ENCODE measurements around the gene C1QTNF5. TPM values are rescaled to one million over a fixed set of nuclear protein-coding genes. Genes with fewer than 3 reads are reported as not detected.

The C1QTNF5 gene
- total and polyA plus RNA-seq, 2 of the 8 experiments (the other 6 are each of a cell fraction or from before 2014, with no cell fraction given) = 2.2 to 2.7 TPM

DNA sequence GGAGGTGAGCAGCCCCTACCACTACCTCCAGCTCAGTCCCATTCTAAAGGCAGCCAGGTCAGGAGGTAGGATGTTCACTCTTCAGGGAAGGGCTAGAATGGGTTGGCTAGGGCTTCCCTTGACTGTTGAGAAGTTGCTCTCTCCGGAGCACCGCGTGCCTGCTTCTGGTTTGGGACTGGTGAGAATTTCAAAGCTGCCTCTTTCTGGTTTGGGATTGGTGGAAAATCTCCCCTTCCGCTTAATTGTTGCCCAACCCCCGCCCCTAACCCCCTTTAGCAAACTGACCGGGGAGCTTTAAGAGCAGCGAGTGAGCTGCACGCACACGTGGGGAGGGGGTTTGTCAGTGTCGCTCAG lies 40.1 kb upstream of the C1QTNF5 start:
- DNase-seq (ENCODE audit: low read depth in 1 of 2, low spot score in 2 of 2) (peak in 1 of 2 experiments; percentile 64), FAIRE-seq (no peak)
- H3K14ac ChIP-seq (ENCODE audit: insufficient read length) = no peak overlapping the region
- CTCF ChIA-PET (ENCODE audit: partially characterized antibody) = interaction anchor here (0.6 to 26.3 kb wide), 24 partner anchors 7 to 190 kb away, joined by 3 to 474 read pairs (median 6); partner anchors contain the start of genes C1QTNF5 and MFRP
- H4K8ac ChIP-seq (ENCODE audit: extremely low read depth, insufficient read depth, low read length) = no peak overlapping the region
- H3K36me3 ChIP-seq (ENCODE audit: control insufficient read depth in 2 of 4, insufficient read depth in 4 of 4, low read length in 3 of 4) = no peaks in the 10 kb centered on the region
- H2BK5ac ChIP-seq (ENCODE audit: low read depth, low read length) = peak overlapping the region; percentile 71; the same call in 1 of the 2 replicates
- no peak overlapping the region for H3K56ac ChIP-seq (replicated peaks; ENCODE audit: insufficient read length, low read depth, low read length)
- H4K5ac ChIP-seq (ENCODE audit: insufficient read length, low read depth, low read length) = peak overlapping the region; percentile 3
- H3K4me3 ChIP-seq (ENCODE audit: extremely low read depth in 1 of 4, insufficient read depth in 2 of 4, low read depth in 3 of 4, low read length in 4 of 4) = peak overlapping the region; percentile 49 to 81 (median 64); a peak in 7 of 8 replicates
- no peaks in the 10 kb centered on the region for H3K79me1 ChIP-seq (ENCODE audit: low read depth, low read length)
- peak overlapping the region; percentile 68; the same call in 1 of the 2 replicates for H2AFZ ChIP-seq (ENCODE audit: low read length)
- 0 out of 2 replicates have a peak overlapping the region, but pooled peaks have one; percentile 3 for H2AK5ac ChIP-seq (ENCODE audit: low read depth, low read length)
- no peak overlapping the region for H3K23ac ChIP-seq (ENCODE audit: insufficient read length)
- peak overlapping the region; percentile 51; the same call in 1 of the 2 replicates for H2BK20ac ChIP-seq (ENCODE audit: low read length)
- peaks cover 21% of the 10 kb centered on the region for H3K23me2 ChIP-seq (ENCODE audit: low read depth, low read length)
- TF ChIP-seq, protein P1, sequence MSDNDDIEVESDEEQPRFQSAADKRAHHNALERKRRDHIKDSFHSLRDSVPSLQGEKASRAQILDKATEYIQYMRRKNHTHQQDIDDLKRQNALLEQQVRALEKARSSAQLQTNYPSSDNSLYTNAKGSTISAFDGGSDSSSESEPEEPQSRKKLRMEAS (IDR thresholded peaks at IDR 0.05) = peak; percentile 92
- TF ChIP-seq HDAC2 (IDR thresholded peaks at IDR 0.05; ENCODE audit: borderline replicate concordance in 1 of 2, low read depth in 2 of 2, low read length in 2 of 2) (no peak), CREB1 (IDR thresholded peaks at IDR 0.05) (no peak), E2F6 (IDR thresholded peaks at IDR 0.05) (peak; percentile 89), HDAC6 (IDR thresholded peaks at IDR 0.05; ENCODE audit: low read depth, low read length) (no peak), SP1 (IDR thresholded peaks at IDR 0.05; ENCODE audit: low read depth, low read length) (peak; percentile 19; the same call in 1 of the 2 replicates), YY1 (IDR thresholded peaks at IDR 0.05; ENCODE audit: low read depth, low read length) (no peak)
- H3K27me3 ChIP-seq (replicated peaks in 1 of 4; ENCODE audit: control insufficient read depth in 3 of 4, extremely low read depth in 1 of 4, insufficient read depth in 3 of 4, low read length in 3 of 4) = peaks cover 0 to 12% (median 10%) of the 10 kb centered on the region in 4 experiments; a peak in 6 of 7 replicates
- no peak overlapping the region for H3K4ac ChIP-seq (replicated peaks; ENCODE audit: insufficient read length, low read depth, low read length)
- H3K4me2 ChIP-seq (ENCODE audit: insufficient read depth in 1 of 2, low read depth in 2 of 2, low read length in 2 of 2) = peak overlapping the region; percentile 88 to 97
- peak overlapping the region; percentile 97 for H2BK15ac ChIP-seq (ENCODE audit: low read length)
- H3K9ac ChIP-seq (replicated peaks in 1 of 4; ENCODE audit: extremely low read depth in 1 of 4, low read depth in 3 of 4, low read length in 3 of 4) = peak overlapping the region in 1 of 4 experiments; percentile 4; a peak in 1 of 7 replicates
- POLR2A ChIA-PET (ENCODE audit: partially characterized antibody) = interaction anchor here (0.9 to 2.9 kb wide), 8 partner anchors 9 to 58 kb away, joined by 3 to 12 read pairs (median 4); partner anchors contain the start of gene THY1
- H3K9me3 ChIP-seq (ENCODE audit: insufficient read depth in 2 of 2, low read depth in 1 of 2, low read length in 1 of 2) = no peaks in the 10 kb centered on the region
- H4K20me1 ChIP-seq (replicated peaks in 1 of 2; ENCODE audit: control insufficient read depth in 1 of 2, insufficient read depth in 2 of 2, low read length in 2 of 2) = no peaks in the 10 kb centered on the region
- WGBS, 2 experiments (ENCODE audit: extremely low coverage in 1 of 2, insufficient coverage in 1 of 2, insufficient read length in 1 of 2, insufficient replicate concordance in 2 of 2, low coverage in 1 of 2, low lambda C conversion rate in 2 of 2, missing lambda C conversion rate in 1 of 2) = 5% methylated on average over 10 of the region's 10 CpGs; no CpG with 5 or more reads in 1 of the 2 experiments
- H3K79me2 ChIP-seq (ENCODE audit: control insufficient read depth in 1 of 2, insufficient read depth in 2 of 2, low read length in 2 of 2) = no peaks in the 10 kb centered on the region
- H2BK120ac ChIP-seq (replicated peaks; ENCODE audit: low read depth, low read length) = no peak overlapping the region
- H2BK12ac ChIP-seq (ENCODE audit: low read depth, low read length) = peak overlapping the region; percentile 94; the same call in 1 of the 2 replicates
- peaks cover 9 to 41% (median 35%) of the 10 kb centered on the region in 4 experiments for H3K4me1 ChIP-seq (replicated peaks in 1 of 4; ENCODE audit: control insufficient read depth in 3 of 4, insufficient read depth in 4 of 4, low read length in 3 of 4)
- peak overlapping the region; percentile 69 for H4K91ac ChIP-seq (replicated peaks; ENCODE audit: insufficient read length, low read length)
- H3K27ac ChIP-seq (ENCODE audit: low read depth, low read length) = no peak overlapping the region
- H3K18ac ChIP-seq (ENCODE audit: extremely low read depth, low read length) = peak overlapping the region; percentile 96

Data from H1 (cell line).